Loucy (cell line): Measurements from ENCODE around the gene GAK.

Experiments
- EZH2phosphoT487 ChIP-seq: fragments of 200-600 bp; IDR thresholded peaks from 2 replicates; pipeline ENCODE4 v1.6.1; 2018; ENCODE audit warnings: antibody characterized with exemption, mild to moderate bottlenecking, moderate library complexity, borderline replicate concordance
- TF ChIP-seq, protein P1 (sequence below): fragments of 200-600 bp; sonication (generic); conservative IDR thresholded peaks from 2 replicates; pipeline ENCODE4 v1.5.1; 2014; ENCODE audit warnings: mild to moderate bottlenecking, antibody characterized with exemption, low read length

DNA sequence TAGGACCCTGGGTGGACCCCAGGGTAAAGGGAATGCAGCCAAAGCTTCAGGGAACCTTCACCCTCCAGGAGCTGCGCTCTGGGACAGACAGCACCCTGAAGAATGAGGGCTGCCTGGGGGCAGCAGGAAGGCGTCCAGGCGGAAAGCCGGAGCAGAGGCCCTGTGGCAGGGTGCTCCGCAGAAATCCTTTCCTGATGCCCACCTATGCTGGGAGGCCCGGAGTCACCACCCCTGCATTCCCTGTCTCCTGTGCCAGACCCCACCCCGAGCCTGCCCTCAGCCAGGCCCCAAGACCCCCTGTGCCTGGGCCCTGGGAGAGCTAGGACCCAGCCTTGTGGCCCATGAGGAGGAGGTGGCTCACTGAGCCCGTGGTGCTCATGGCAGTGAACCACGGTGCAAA lies 42.6 kb upstream of the GAK start:
- TF ChIP-seq, protein P1, sequence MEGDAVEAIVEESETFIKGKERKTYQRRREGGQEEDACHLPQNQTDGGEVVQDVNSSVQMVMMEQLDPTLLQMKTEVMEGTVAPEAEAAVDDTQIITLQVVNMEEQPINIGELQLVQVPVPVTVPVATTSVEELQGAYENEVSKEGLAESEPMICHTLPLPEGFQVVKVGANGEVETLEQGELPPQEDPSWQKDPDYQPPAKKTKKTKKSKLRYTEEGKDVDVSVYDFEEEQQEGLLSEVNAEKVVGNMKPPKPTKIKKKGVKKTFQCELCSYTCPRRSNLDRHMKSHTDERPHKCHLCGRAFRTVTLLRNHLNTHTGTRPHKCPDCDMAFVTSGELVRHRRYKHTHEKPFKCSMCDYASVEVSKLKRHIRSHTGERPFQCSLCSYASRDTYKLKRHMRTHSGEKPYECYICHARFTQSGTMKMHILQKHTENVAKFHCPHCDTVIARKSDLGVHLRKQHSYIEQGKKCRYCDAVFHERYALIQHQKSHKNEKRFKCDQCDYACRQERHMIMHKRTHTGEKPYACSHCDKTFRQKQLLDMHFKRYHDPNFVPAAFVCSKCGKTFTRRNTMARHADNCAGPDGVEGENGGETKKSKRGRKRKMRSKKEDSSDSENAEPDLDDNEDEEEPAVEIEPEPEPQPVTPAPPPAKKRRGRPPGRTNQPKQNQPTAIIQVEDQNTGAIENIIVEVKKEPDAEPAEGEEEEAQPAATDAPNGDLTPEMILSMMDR = no peak
- TF ChIP-seq EZH2phosphoT487 = no peak
